HFFc6 (cell line): Measurements from ENCODE around the gene PCDH1. TPM values are rescaled to one million over a fixed set of nuclear protein-coding genes. Genes with fewer than 3 reads are reported as not detected.

Source experiments
- DNase-seq: peaks from one replicate; pipeline ENCODE4 v3.0.0-alpha.2; 2018
- H3K27ac Mint-ChIP-seq: 2 replicates; pipeline ENCODE4 v1.8.0; 2020; ENCODE audit warnings: mild to moderate bottlenecking, mixed read lengths
- H3K27me3 Mint-ChIP-seq: 2 replicates; pipeline ENCODE4 v1.8.0; 2021; ENCODE audit warnings: mild to moderate bottlenecking, moderate library complexity, mixed read lengths; ENCODE audit not compliant: insufficient read depth
- H3K36me3 Mint-ChIP-seq: 2 replicates; pipeline ENCODE4 v1.8.0; 2021; ENCODE audit warnings: low read depth, mixed read lengths
- H3K4me1 Mint-ChIP-seq: 2 replicates; pipeline ENCODE4 v1.8.0; 2020; ENCODE audit warnings: low read depth, mixed read lengths
- H3K4me3 Mint-ChIP-seq: 2 replicates; pipeline ENCODE4 v1.8.0; 2020; ENCODE audit warnings: mild to moderate bottlenecking, moderate library complexity, mixed read lengths
- H3K9me3 Mint-ChIP-seq: 2 replicates; pipeline ENCODE4 v1.8.0; 2020; ENCODE audit warnings: mild to moderate bottlenecking, mixed read lengths
- CTCF ChIP-seq: fragments of 200-600 bp; sonication (generic); IDR thresholded peaks from 2 replicates; pipeline ENCODE4 v1.5.0; 2021; ENCODE audit warnings: antibody characterized with exemption, mild to moderate bottlenecking
- total RNA-seq, 6 experiments: library from RNA; stranded (reverse); fragmentation: NEBNext Ultra II Directional; extraction: Animal tissue kit (Norgen Biotek cat#: 25700); gene quantifications; 2 replicates in 1 of 6; 3 replicates in 5 of 6; pipeline ENCODE4 v1.2.3, GENCODE V29; 2021

The PCDH1 gene
- total RNA-seq, 6 experiments from 2014 or later = 0.07 to 0.18 (median 0.07) TPM; not detected in 1

- peaks cover 4% of the 10 kb centered on the region; the same call in 1 of the 2 replicates for H3K36me3 Mint-ChIP-seq
- DNase-seq = no peak
- peaks cover 26% of the 10 kb centered on the region for H3K4me1 Mint-ChIP-seq
- no peak overlapping the region for H3K4me3 Mint-ChIP-seq
- H3K27me3 Mint-ChIP-seq = peaks cover 24% of the 10 kb centered on the region
- H3K9me3 Mint-ChIP-seq = no peaks in the 10 kb centered on the region
- TF ChIP-seq CTCF = no peak
- H3K27ac Mint-ChIP-seq = no peak overlapping the region
These were observed 28.8 kb upstream of the PCDH1 start for GRCh38 chr5:141906972-141907371.

- no peak overlapping the region for H3K4me3 Mint-ChIP-seq
- peaks cover 26% of the 10 kb centered on the region for H3K4me1 Mint-ChIP-seq
- no peaks in the 10 kb centered on the region for H3K9me3 Mint-ChIP-seq
- H3K36me3 Mint-ChIP-seq = peaks cover 4% of the 10 kb centered on the region; the same call in 1 of the 2 replicates
- peaks cover 28% of the 10 kb centered on the region for H3K27me3 Mint-ChIP-seq
- TF ChIP-seq CTCF = no peak
- H3K27ac Mint-ChIP-seq = no peak overlapping the region
- DNase-seq = no peak
These were observed 28.3 kb upstream of the PCDH1 start for GRCh38 chr5:141906517-141906916.

GRCh38 chr5:141904551-141904950 is 26.3 kb upstream of the PCDH1 start:
- Mint-ChIP-seq H3K27ac (no peak overlapping the region), H3K27me3 (peaks cover 30% of the 10 kb centered on the region), H3K36me3 (peaks cover 4% of the 10 kb centered on the region; the same call in 1 of the 2 replicates), H3K4me3 (no peak overlapping the region), H3K4me1 (peaks cover 14% of the 10 kb centered on the region), H3K9me3 (no peaks in the 10 kb centered on the region)
- no peak for DNase-seq
- no peak for TF ChIP-seq CTCF

GRCh38 chr5:141903261-141903660 is 25.1 kb upstream of the PCDH1 start:
- H3K9me3 Mint-ChIP-seq = no peaks in the 10 kb centered on the region
- TF ChIP-seq CTCF = no peak
- H3K4me3 Mint-ChIP-seq = no peak overlapping the region
- no peak for DNase-seq
- peaks cover 4% of the 10 kb centered on the region; the same call in 1 of the 2 replicates for H3K36me3 Mint-ChIP-seq
- peaks cover 42% of the 10 kb centered on the region for H3K27me3 Mint-ChIP-seq
- H3K4me1 Mint-ChIP-seq = peaks cover 2% of the 10 kb centered on the region
- H3K27ac Mint-ChIP-seq = no peak overlapping the region

GRCh38 chr5:141902015-141902814 is 24.0 kb upstream of the PCDH1 start:
- Mint-ChIP-seq H3K27me3 (peaks cover 49% of the 10 kb centered on the region), H3K4me1 (no peaks in the 10 kb centered on the region), H3K9me3 (no peaks in the 10 kb centered on the region), H3K36me3 (peaks cover 4% of the 10 kb centered on the region; the same call in 1 of the 2 replicates), H3K27ac (no peak overlapping the region), H3K4me3 (no peak overlapping the region)
- no peak for DNase-seq
- no peak for TF ChIP-seq CTCF
